Nephron (organoid): ENCODE measurements around the gene SPACDR.
A peak's percentile ranks its signal among the peaks of the same experiment; 100 is the strongest.

Experiments used
- H3K27ac Mint-ChIP-seq, 3 experiments: 2 replicates each; pipeline ENCODE4 v1.8.0; 2020; ENCODE audit warnings: mixed read lengths in 3 of 3, mild to moderate bottlenecking in 2 of 3, moderate library complexity in 1 of 3
- H3K27me3 Mint-ChIP-seq: 2 replicates; pipeline ENCODE4 v1.8.0; 2021; ENCODE audit warnings: low read depth, mild to moderate bottlenecking, moderate library complexity, mixed read lengths
- H3K36me3 Mint-ChIP-seq: 2 replicates; pipeline ENCODE4 v1.8.0; 2020; ENCODE audit warnings: low read depth, mixed read lengths
- H3K4me1 Mint-ChIP-seq: 2 replicates; pipeline ENCODE4 v1.8.0; 2020; ENCODE audit warnings: mixed read lengths
- H3K4me3 Mint-ChIP-seq, 3 experiments: 2 replicates each; pipeline ENCODE4 v1.8.0; 2020; ENCODE audit warnings: mild to moderate bottlenecking in 3 of 3, mixed read lengths in 3 of 3, moderate library complexity in 2 of 3
- H3K9me3 Mint-ChIP-seq: 2 replicates; pipeline ENCODE4 v1.8.0; 2020; ENCODE audit warnings: mixed read lengths
- CTCF ChIP-seq, 3 experiments: fragments of 200-600 bp; sonication (generic); IDR thresholded peaks; one replicate each; pipeline ENCODE4 v1.5.0; 2021; ENCODE audit warnings: antibody characterized with exemption in 3 of 3; ENCODE audit not compliant: unreplicated experiment in 3 of 3

Gene SPACDR

DNA sequence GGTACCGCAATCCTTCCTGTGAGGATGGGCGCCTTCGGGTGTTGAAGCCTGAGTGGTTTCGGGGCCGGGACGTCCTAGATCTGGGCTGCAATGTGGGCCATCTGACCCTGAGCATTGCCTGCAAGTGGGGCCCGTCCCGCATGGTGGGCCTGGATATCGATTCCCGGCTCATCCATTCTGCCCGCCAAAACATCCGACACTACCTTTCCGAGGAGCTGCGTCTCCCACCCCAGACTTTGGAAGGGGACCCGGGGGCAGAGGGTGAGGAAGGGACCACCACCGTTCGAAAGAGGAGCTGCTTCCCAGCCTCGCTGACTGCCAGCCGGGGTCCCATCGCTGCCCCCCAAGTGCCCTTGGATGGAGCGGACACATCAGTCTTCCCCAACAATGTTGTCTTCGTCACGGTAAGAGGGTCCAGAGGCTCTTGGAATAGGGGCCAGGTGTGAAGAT, 32.7 kb downstream of the SPACDR start:
- peaks cover 39% of the 10 kb centered on the region for H3K36me3 Mint-ChIP-seq
- no peaks in the 10 kb centered on the region for H3K9me3 Mint-ChIP-seq
- peak overlapping the region; percentile 86 to 95 (median 91) for H3K4me3 Mint-ChIP-seq
- peak overlapping the region; percentile 84 to 90 (median 85) for H3K27ac Mint-ChIP-seq
- no peaks in the 10 kb centered on the region for H3K27me3 Mint-ChIP-seq
- TF ChIP-seq CTCF (IDR thresholded peaks at IDR 0.05; ENCODE audit: unreplicated experiment in 3 of 3): no peak
- H3K4me1 Mint-ChIP-seq: peaks cover 43% of the 10 kb centered on the region

- Mint-ChIP-seq H3K36me3 (peaks cover 38% of the 10 kb centered on the region), H3K27ac (peak overlapping the region; percentile 81 to 98 (median 97)), H3K4me3 (peak overlapping the region; percentile 86 to 95 (median 91)), H3K9me3 (no peaks in the 10 kb centered on the region), H3K27me3 (no peaks in the 10 kb centered on the region), H3K4me1 (peaks cover 42% of the 10 kb centered on the region)
- no peak for TF ChIP-seq CTCF (IDR thresholded peaks at IDR 0.05; ENCODE audit: unreplicated experiment in 3 of 3)
Measured at GRCh38 chr7:100430493-100431285, 33.4 kb downstream of the SPACDR start.

DNA sequence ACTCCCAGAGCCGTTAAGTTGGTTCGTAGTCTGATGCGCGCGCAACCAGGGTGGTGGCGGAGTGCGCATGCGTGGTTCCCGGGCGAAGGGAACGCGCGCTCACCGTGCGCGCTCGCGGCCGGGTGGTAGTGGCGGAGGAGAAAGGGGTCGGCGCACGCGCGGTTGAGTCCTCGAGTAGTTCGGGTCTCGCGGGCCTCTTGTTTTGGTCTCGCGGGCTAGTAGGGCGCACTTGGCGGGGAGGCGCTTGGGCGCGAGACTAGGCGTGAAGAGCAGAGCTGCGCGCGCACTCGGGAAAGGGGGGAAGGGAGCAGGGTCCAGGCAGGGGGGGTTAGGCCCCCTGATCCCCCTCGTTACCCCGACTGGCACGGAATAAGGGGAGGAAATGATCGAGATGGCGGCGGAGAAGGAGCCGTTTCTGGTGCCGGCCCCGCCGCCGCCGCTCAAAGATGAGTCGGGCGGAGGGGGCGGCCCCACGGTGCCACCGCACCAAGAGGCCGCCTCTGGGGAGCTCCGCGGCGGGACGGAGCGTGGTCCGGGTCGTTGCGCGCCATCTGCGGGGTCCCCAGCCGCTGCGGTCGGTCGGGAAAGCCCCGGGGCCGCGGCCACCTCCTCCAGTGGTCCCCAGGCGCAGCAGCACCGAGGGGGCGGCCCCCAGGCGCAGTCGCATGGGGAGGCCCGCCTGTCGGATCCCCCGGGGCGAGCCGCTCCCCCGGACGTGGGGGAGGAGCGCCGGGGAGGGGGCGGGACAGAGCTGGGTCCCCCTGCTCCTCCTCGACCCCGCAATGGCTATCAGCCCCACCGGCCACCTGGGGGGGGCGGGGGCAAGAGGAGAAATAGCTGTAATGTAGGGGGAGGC, 34.2 kb downstream of the SPACDR start, which contains the start of gene MEPCE:
TSS of gene MEPCE (plus strand) at position 195 of the 856 bp plus-strand sequence. CDS start at position 383, 188 bp downstream.
- Mint-ChIP-seq H3K27me3 (no peaks in the 10 kb centered on the region), H3K27ac (peak within 1 kb of the TSS; percentile 98 to 100 (median 99)), H3K4me1 (peaks cover 37% of the 10 kb centered on the region), H3K4me3 (peak within 1 kb of the TSS; percentile 94 to 95 (median 95)), H3K36me3 (peaks cover 38% of the 10 kb centered on the region), H3K9me3 (no peaks in the 10 kb centered on the region)
- TF ChIP-seq CTCF (IDR thresholded peaks at IDR 0.05; ENCODE audit: unreplicated experiment in 3 of 3): no peak

DNA sequence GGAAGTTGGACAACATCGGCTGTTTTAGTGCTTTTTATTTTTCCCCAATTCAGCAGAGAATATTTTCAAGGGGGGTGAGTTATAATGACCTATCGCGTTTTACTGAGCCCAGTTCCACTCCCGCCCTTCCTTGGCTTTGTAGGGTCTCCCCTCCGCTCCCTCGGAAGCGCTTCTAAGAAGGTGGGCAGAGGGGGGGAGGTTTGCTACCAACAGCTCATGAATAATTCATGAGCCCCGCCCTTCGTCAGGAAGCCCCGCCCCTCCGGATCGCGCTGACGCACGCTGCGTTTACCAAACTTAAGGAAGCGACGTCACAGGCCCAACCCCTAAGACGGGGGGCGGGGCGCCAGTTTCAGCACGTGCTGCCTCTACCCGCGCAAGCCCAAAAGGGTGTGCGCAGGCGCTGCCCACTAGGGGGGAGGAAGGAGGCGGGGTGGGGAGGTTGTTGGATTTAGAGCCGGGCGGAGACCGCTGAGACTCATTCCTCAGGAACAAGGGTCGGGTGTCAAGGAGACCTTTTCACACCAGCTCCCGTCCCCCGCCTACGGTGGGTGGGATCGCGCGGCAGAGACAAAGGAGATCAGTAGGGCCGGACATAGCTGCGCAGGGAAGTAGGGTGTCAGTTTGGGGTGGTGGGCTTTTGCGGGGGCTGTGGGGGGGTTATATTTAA, 35.0 kb downstream of the SPACDR start:
- Mint-ChIP-seq H3K4me1 (peaks cover 31% of the 10 kb centered on the region), H3K36me3 (peaks cover 30% of the 10 kb centered on the region), H3K27ac (peak overlapping the region; percentile 98 to 100 (median 99)), H3K27me3 (no peaks in the 10 kb centered on the region), H3K9me3 (no peaks in the 10 kb centered on the region), H3K4me3 (peak overlapping the region; percentile 91 to 95 (median 94))
- TF ChIP-seq CTCF (IDR thresholded peaks at IDR 0.05; ENCODE audit: unreplicated experiment in 3 of 3): no peak

- peak within 1 kb of the TSS; percentile 91 to 95 (median 94) for H3K4me3 Mint-ChIP-seq
- no peak for TF ChIP-seq CTCF (IDR thresholded peaks at IDR 0.05; ENCODE audit: unreplicated experiment in 3 of 3)
- H3K9me3 Mint-ChIP-seq: no peaks in the 10 kb centered on the region
- peak within 1 kb of the TSS; percentile 98 to 100 (median 99) for H3K27ac Mint-ChIP-seq
- peaks cover 24% of the 10 kb centered on the region for H3K4me1 Mint-ChIP-seq
- peaks cover 23% of the 10 kb centered on the region for H3K36me3 Mint-ChIP-seq
- no peaks in the 10 kb centered on the region for H3K27me3 Mint-ChIP-seq
Measured at GRCh38 chr7:100428199-100428966, 35.7 kb downstream of the SPACDR start, which contains the start of gene ZCWPW1. Gene ZCWPW1 (minus strand): TSS chr7:100428703. CDS start chr7:100420649, 8,054 bp downstream.
